A673 (cell line): ENCODE measurements around the gene NEK7. TPM values are rescaled to one million over a fixed set of nuclear protein-coding genes. Genes with fewer than 3 reads are reported as not detected.

Experiments
- BruUV-seq: library from RNA; stranded (reverse); fragments of 400-500 nt; replicated peaks from 2 replicates; lab custom pipeline; 2021; lab: Mats Ljungman, UMichigan
- CTCF ChIA-PET: fragments of 300-600 bp; sonication (Branson Sonifier 250); formaldehyde crosslinking; loops from one replicate; lab custom pipeline; 2022; ENCODE audit warnings: antibody characterized with exemption; lab: Charles Lee
- POLR2A ChIA-PET: fragments of 300-600 bp; sonication (Branson Sonifier 250); formaldehyde crosslinking; loops from one replicate; lab custom pipeline; 2022; ENCODE audit warnings: antibody characterized with exemption; ENCODE audit not compliant: low non-redundant PET; lab: Charles Lee
- DNase-seq: peaks from one replicate; pipeline ENCODE4 v3.0.0-alpha.2; 2015; ENCODE audit warnings: low spot score
- H3K27ac ChIP-seq: fragments of 200-600 bp; sonication (generic); 2 replicates; pipeline ENCODE4 v1.5.1; 2016; ENCODE audit warnings: mixed run types, low read depth, mild to moderate bottlenecking, mixed read lengths, antibody characterized with exemption, low read length; ENCODE audit not compliant: poor library complexity, severe bottlenecking
- H3K27me3 ChIP-seq: fragments of 200-600 bp; sonication (generic); replicated peaks from 2 replicates; pipeline ENCODE4 v1.6.1; 2017; ENCODE audit warnings: mixed run types, low read depth, mild to moderate bottlenecking, mixed read lengths, antibody characterized with exemption, low read length; ENCODE audit not compliant: insufficient read depth, poor library complexity
- H3K36me3 ChIP-seq: fragments of 200-600 bp; sonication (generic); 2 replicates; pipeline ENCODE4 v1.6.1; 2016; ENCODE audit warnings: mixed run types, mild to moderate bottlenecking, mixed read lengths, antibody characterized with exemption, low read length; ENCODE audit not compliant: insufficient read depth, poor library complexity, severe bottlenecking
- H3K4me1 ChIP-seq: fragments of 200-600 bp; sonication (generic); 2 replicates; pipeline ENCODE4 v1.6.1; 2017; ENCODE audit warnings: mixed run types, mild to moderate bottlenecking, mixed read lengths, antibody characterized with exemption, low read length; ENCODE audit not compliant: insufficient read depth, poor library complexity, severe bottlenecking
- H3K4me3 ChIP-seq: fragments of 200-600 bp; sonication (generic); 2 replicates; pipeline ENCODE4 v1.5.1; 2016; ENCODE audit warnings: low read depth, mixed run types, mild to moderate bottlenecking, mixed read lengths, low read length; ENCODE audit not compliant: poor library complexity, severe bottlenecking
- H3K9me3 ChIP-seq: fragments of 200-600 bp; sonication (generic); 2 replicates; pipeline ENCODE4 v1.6.1; 2016; ENCODE audit warnings: mixed run types, low read depth, mild to moderate bottlenecking, mixed read lengths, antibody characterized with exemption, low read length; ENCODE audit not compliant: poor library complexity, severe bottlenecking
- CTCF ChIP-seq: fragments of 300-800, 200-600 bp; sonication (generic); conservative IDR thresholded peaks from 2 replicates; pipeline ENCODE4 v1.5.1; 2017; ENCODE audit warnings: low read depth, mild to moderate bottlenecking, antibody characterized with exemption, low read length, moderate library complexity, mixed read lengths
- EZH2 ChIP-seq: fragments of 200-600 bp; sonication (generic); IDR thresholded peaks from 2 replicates; pipeline ENCODE4 v1.6.1; 2017; ENCODE audit warnings: borderline replicate concordance, low read depth, mild to moderate bottlenecking, mixed read lengths, antibody characterized with exemption, low read length; ENCODE audit not compliant: poor library complexity, severe bottlenecking
- intact Hi-C: fragments of 100-400 bp; cut with micrococcal nuclease; formaldehyde crosslinking; loops from one replicate; pipeline ENCODE4 v1.10.0; 2022; ENCODE audit not compliant: unreplicated experiment
- total RNA-seq: library from RNA; stranded (reverse); gene quantifications from 2 replicates; pipeline ENCODE4 v1.2.3, GENCODE V29; 2021

NEK7 gene
- total RNA-seq, 1 experiment from 2014 or later: 18.6 TPM

- H3K36me3 ChIP-seq: no peaks in the 10 kb centered on the region
- no peaks in the 10 kb centered on the region for H3K27me3 ChIP-seq
- ChIA-PET POLR2A (interaction anchor here (0.7 kb wide), 1 partner anchor 369 kb away, joined by 3 read pairs; the partner anchor contains the start of gene ATP6V1G3), CTCF (no interaction called here)
- DNase-seq: no peak
- H3K27ac ChIP-seq: no peak overlapping the region
- H3K9me3 ChIP-seq: no peaks in the 10 kb centered on the region
- intact Hi-C loops: no loop called here
- TF ChIP-seq EZH2 (no peak), CTCF (no peak)
- no TSS peak for BruUV-seq
- no peaks in the 10 kb centered on the region for H3K4me1 ChIP-seq
- no peak overlapping the region for H3K4me3 ChIP-seq
Measured at GRCh38 chr1:198171667-198172540, 15.1 kb downstream of the NEK7 start.

GRCh38 chr1:198173832-198174231, 17.0 kb downstream of the NEK7 start:
- intact Hi-C loops: no loop called here
- TF ChIP-seq CTCF (no peak), EZH2 (no peak)
- H3K4me1 ChIP-seq: no peaks in the 10 kb centered on the region
- no peaks in the 10 kb centered on the region for H3K36me3 ChIP-seq
- H3K4me3 ChIP-seq: no peak overlapping the region
- POLR2A ChIA-PET: interaction anchor here (0.7 kb wide), 1 partner anchor 260 kb away, joined by 7 read pairs; no protein-coding TSS in a partner anchor
- DNase-seq: no peak
- H3K27ac ChIP-seq: no peak overlapping the region
- no peaks in the 10 kb centered on the region for H3K27me3 ChIP-seq
- H3K9me3 ChIP-seq: no peaks in the 10 kb centered on the region
- BruUV-seq: no TSS peak
- CTCF ChIA-PET: no interaction called here

- Histone ChIP-seq H3K4me3 (no peak overlapping the region), H3K4me1 (no peaks in the 10 kb centered on the region), H3K27ac (no peak overlapping the region), H3K27me3 (no peaks in the 10 kb centered on the region), H3K36me3 (no peaks in the 10 kb centered on the region), H3K9me3 (no peaks in the 10 kb centered on the region)
- ChIA-PET CTCF (no interaction called here), POLR2A (interaction anchor here (0.7 kb wide), 1 partner anchor 260 kb away, joined by 7 read pairs; no protein-coding TSS in a partner anchor)
- no TSS peak for BruUV-seq
- intact Hi-C loops: no loop called here
- DNase-seq: no peak
- TF ChIP-seq EZH2: no peak
- no peak for TF ChIP-seq CTCF
Measured at GRCh38 chr1:198174297-198174696, 17.5 kb downstream of the NEK7 start.
